K562 (cell line): ENCODE data around the gene ADAP1. TPM values are rescaled to one million over a fixed set of nuclear protein-coding genes. Genes with fewer than 3 reads are reported as not detected.

Experiments used
- BCOR ChIP-seq: fragments of 450-650 bp; IDR thresholded peaks from 2 replicates; pipeline ENCODE4 v1.6.1; 2016
- CAMTA2 ChIP-seq: fragments of 250-450 bp; sonication (Bioruptor Pico); conservative IDR thresholded peaks from 2 replicates; pipeline ENCODE4 v1.5.1; 2022
- CHD1 ChIP-seq: fragments of 200-600 bp; sonication (generic); IDR thresholded peaks from one replicate; pipeline ENCODE4 v1.6.1; 2012; ENCODE audit warnings: mild to moderate bottlenecking, moderate library complexity, low read length, inconsistent platforms
- CREB1 ChIP-seq, 2 experiments: sonication (generic) in 1 of 2; formaldehyde crosslinking in 1 of 2; IDR thresholded peaks; 2 replicates each; pipeline versions ENCODE4 v1.6.1 to v1.8.0; 2012 to 2022; ENCODE audit warnings: inconsistent platforms in 1 of 2, mild to moderate bottlenecking in 1 of 2, missing genetic modification reagents in 1 of 2, moderate library complexity in 1 of 2
- EGR1 ChIP-seq: fragments of 450-650 bp; conservative IDR thresholded peaks from 2 replicates; pipeline ENCODE4 v1.6.1; 2017; ENCODE audit warnings: mild to moderate bottlenecking
- MECOM ChIP-seq: fragments of 250-450 bp; sonication (Bioruptor Pico); IDR thresholded peaks from 2 replicates; pipeline ENCODE4 v1.8.0; 2022; ENCODE audit warnings: inconsistent platforms
- NBN ChIP-seq: fragments of 450-650 bp; IDR thresholded peaks from 2 replicates; pipeline ENCODE4 v1.6.1; 2016; ENCODE audit warnings: low read depth, mild to moderate bottlenecking
- NFE2L1 ChIP-seq: fragments of 450-650 bp; IDR thresholded peaks from 2 replicates; pipeline ENCODE4 v1.6.1; 2016; ENCODE audit warnings: missing genetic modification characterization, low read depth, mild to moderate bottlenecking, missing compliant biosample characterization, moderate library complexity, borderline replicate concordance
- SRSF3 ChIP-seq: fragments of 200-400 bp; formaldehyde crosslinking; IDR thresholded peaks from 2 replicates; pipeline ENCODE4 v1.6.1; 2016; ENCODE audit warnings: mild to moderate bottlenecking, low read length, moderate library complexity; ENCODE audit not compliant: insufficient read depth
- ZKSCAN3 ChIP-seq: fragments of 250-450 bp; sonication (Bioruptor Pico); IDR thresholded peaks from 2 replicates; pipeline ENCODE4 v1.4.0; 2020
- ZNF347 ChIP-seq: fragments of 450-650 bp; formaldehyde crosslinking; IDR thresholded peaks from 2 replicates; pipeline ENCODE4 v1.4.0; 2020; ENCODE audit warnings: low read depth, mild to moderate bottlenecking, moderate library complexity
- ZNF586 ChIP-seq: fragments of 450-650 bp; formaldehyde crosslinking; conservative IDR thresholded peaks from 2 replicates; pipeline ENCODE4 v1.4.0; 2020; ENCODE audit warnings: mild to moderate bottlenecking, moderate library complexity
- polyA plus RNA-seq, 8 experiments: library from polyadenylated mRNA; depleted of rRNA in 4 of 8; stranded (reverse) in 5 of 8; unstranded in 3 of 8; fragments of >200 nt; fragmentation: Nextera tagmentation in 2 of 8; fragmentation: Illumina TruSeq in 1 of 8; extraction: Ambion mirVana in 2 of 8; extraction: Trizol in 1 of 8; gene quantifications; 2 replicates each; pipeline versions ENCODE4 v1.2.1 to v1.2.3, GENCODE V29; 2011 to 2014; ENCODE audit warnings: inconsistent platforms in 1 of 8, missing spikeins in 1 of 8
- total RNA-seq, 7 experiments: library from RNA; depleted of rRNA in 6 of 7; stranded (reverse); fragments of >200 nt in 6 of 7; fragmentation: Illumina TruSeq in 2 of 7; extraction: Trizol in 2 of 7; gene quantifications; 2 replicates each; pipeline versions ENCODE4 v1.2.1 to v1.2.3, GENCODE V29; 2011 to 2021; ENCODE audit warnings: low replicate concordance in 1 of 7
- TF ChIP-seq, protein P1 (sequence below): fragments of 450-650 bp; formaldehyde crosslinking; conservative IDR thresholded peaks from 2 replicates; pipeline ENCODE4 v1.4.0; 2022; ENCODE audit warnings: mild to moderate bottlenecking, missing genetic modification characterization
- TF ChIP-seq, protein P2 (sequence below): sonication (generic); formaldehyde crosslinking; IDR thresholded peaks from 2 replicates; pipeline ENCODE4 v1.9.0; 2022; ENCODE audit warnings: mild to moderate bottlenecking, missing genetic modification reagents
- TF ChIP-seq, protein P3 (sequence below): sonication (generic); formaldehyde crosslinking; IDR thresholded peaks from 2 replicates; pipeline ENCODE4 v1.5.0; 2020; ENCODE audit warnings: missing genetic modification reagents
- TF ChIP-seq, protein P4 (sequence below): fragments of 450-650 bp; IDR thresholded peaks from 2 replicates; pipeline ENCODE4 v1.7.0; 2016; ENCODE audit warnings: borderline replicate concordance
- TF ChIP-seq, protein P5 (sequence below): sonication (generic); formaldehyde crosslinking; IDR thresholded peaks from 2 replicates; pipeline ENCODE4 v1.8.0; 2023; ENCODE audit warnings: missing genetic modification reagents, mild to moderate bottlenecking, borderline replicate concordance

The ADAP1 gene
- total and polyA plus RNA-seq, 9 of the 15 experiments (the other 6 are each of a cell fraction or from before 2014, with no cell fraction given): 0.27 to 1.4 (median 0.52) TPM; not detected in 3

GRCh38 chr7:992709-993607 lies 38.5 kb upstream of the ADAP1 start (continued):
- TF ChIP-seq, protein P1, sequence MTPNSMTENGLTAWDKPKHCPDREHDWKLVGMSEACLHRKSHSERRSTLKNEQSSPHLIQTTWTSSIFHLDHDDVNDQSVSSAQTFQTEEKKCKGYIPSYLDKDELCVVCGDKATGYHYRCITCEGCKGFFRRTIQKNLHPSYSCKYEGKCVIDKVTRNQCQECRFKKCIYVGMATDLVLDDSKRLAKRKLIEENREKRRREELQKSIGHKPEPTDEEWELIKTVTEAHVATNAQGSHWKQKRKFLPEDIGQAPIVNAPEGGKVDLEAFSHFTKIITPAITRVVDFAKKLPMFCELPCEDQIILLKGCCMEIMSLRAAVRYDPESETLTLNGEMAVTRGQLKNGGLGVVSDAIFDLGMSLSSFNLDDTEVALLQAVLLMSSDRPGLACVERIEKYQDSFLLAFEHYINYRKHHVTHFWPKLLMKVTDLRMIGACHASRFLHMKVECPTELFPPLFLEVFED (CRISPR knock-in tag): no peak
- TF ChIP-seq, protein P2, sequence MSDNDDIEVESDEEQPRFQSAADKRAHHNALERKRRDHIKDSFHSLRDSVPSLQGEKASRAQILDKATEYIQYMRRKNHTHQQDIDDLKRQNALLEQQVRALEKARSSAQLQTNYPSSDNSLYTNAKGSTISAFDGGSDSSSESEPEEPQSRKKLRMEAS: peak; percentile 93
- TF ChIP-seq, protein P3, sequence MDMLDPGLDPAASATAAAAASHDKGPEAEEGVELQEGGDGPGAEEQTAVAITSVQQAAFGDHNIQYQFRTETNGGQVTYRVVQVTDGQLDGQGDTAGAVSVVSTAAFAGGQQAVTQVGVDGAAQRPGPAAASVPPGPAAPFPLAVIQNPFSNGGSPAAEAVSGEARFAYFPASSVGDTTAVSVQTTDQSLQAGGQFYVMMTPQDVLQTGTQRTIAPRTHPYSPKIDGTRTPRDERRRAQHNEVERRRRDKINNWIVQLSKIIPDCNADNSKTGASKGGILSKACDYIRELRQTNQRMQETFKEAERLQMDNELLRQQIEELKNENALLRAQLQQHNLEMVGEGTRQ (CRISPR knock-in tag): no peak
- 0 out of 2 replicates have a peak, but pooled peaks have one; percentile 57 for TF ChIP-seq NBN
- peak; percentile 44; the same call in 1 of the 2 replicates for TF ChIP-seq CREB1 (IDR thresholded peaks at IDR 0.05)
- TF ChIP-seq CREB1 (CRISPR knock-in tag; IDR thresholded peaks at IDR 0.05): peak; percentile 82
- TF ChIP-seq, protein P4, sequence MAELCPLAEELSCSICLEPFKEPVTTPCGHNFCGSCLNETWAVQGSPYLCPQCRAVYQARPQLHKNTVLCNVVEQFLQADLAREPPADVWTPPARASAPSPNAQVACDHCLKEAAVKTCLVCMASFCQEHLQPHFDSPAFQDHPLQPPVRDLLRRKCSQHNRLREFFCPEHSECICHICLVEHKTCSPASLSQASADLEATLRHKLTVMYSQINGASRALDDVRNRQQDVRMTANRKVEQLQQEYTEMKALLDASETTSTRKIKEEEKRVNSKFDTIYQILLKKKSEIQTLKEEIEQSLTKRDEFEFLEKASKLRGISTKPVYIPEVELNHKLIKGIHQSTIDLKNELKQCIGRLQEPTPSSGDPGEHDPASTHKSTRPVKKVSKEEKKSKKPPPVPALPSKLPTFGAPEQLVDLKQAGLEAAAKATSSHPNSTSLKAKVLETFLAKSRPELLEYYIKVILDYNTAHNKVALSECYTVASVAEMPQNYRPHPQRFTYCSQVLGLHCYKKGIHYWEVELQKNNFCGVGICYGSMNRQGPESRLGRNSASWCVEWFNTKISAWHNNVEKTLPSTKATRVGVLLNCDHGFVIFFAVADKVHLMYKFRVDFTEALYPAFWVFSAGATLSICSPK: no peak
- TF ChIP-seq ZNF347 (CRISPR knock-in tag): no peak
- TF ChIP-seq ZKSCAN3 (CRISPR knock-in tag): no peak
- TF ChIP-seq, protein P5, sequence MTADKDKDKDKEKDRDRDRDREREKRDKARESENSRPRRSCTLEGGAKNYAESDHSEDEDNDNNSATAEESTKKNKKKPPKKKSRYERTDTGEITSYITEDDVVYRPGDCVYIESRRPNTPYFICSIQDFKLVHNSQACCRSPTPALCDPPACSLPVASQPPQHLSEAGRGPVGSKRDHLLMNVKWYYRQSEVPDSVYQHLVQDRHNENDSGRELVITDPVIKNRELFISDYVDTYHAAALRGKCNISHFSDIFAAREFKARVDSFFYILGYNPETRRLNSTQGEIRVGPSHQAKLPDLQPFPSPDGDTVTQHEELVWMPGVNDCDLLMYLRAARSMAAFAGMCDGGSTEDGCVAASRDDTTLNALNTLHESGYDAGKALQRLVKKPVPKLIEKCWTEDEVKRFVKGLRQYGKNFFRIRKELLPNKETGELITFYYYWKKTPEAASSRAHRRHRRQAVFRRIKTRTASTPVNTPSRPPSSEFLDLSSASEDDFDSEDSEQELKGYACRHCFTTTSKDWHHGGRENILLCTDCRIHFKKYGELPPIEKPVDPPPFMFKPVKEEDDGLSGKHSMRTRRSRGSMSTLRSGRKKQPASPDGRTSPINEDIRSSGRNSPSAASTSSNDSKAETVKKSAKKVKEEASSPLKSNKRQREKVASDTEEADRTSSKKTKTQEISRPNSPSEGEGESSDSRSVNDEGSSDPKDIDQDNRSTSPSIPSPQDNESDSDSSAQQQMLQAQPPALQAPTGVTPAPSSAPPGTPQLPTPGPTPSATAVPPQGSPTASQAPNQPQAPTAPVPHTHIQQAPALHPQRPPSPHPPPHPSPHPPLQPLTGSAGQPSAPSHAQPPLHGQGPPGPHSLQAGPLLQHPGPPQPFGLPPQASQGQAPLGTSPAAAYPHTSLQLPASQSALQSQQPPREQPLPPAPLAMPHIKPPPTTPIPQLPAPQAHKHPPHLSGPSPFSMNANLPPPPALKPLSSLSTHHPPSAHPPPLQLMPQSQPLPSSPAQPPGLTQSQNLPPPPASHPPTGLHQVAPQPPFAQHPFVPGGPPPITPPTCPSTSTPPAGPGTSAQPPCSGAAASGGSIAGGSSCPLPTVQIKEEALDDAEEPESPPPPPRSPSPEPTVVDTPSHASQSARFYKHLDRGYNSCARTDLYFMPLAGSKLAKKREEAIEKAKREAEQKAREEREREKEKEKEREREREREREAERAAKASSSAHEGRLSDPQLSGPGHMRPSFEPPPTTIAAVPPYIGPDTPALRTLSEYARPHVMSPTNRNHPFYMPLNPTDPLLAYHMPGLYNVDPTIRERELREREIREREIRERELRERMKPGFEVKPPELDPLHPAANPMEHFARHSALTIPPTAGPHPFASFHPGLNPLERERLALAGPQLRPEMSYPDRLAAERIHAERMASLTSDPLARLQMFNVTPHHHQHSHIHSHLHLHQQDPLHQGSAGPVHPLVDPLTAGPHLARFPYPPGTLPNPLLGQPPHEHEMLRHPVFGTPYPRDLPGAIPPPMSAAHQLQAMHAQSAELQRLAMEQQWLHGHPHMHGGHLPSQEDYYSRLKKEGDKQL: no peak
- TF ChIP-seq EGR1: peak; percentile 71
- no peak for TF ChIP-seq NFE2L1 (tag)
- no peak for TF ChIP-seq CAMTA2 (CRISPR knock-in tag)
- no peak for TF ChIP-seq CHD1
- TF ChIP-seq BCOR: 0 out of 2 replicates have a peak, but pooled peaks have one; percentile 9
- TF ChIP-seq ZNF586 (CRISPR knock-in tag): no peak
- TF ChIP-seq SRSF3: no peak
- TF ChIP-seq MECOM: no peak
